ENCODE data around the gene GALR2.

GRCh38 chr17:76090517-76091129 lies 16.0 kb downstream of the GALR2 start:
- no peak for TF ChIP-seq POLR2A (IDR thresholded peaks at IDR 0.05)
- no peak for TF ChIP-seq CTCF (IDR thresholded peaks at IDR 0.05)

All from right lobe of liver (tissue), 4 donors.